Nephron progenitor cell (in vitro differentiated cells): ENCODE results near the gene FOXK2.

ENCODE experiments used
- DNase-seq: peaks from one replicate; pipeline ENCODE4 v3.0.0; 2021
- H3K27ac Mint-ChIP-seq: 2 replicates; pipeline ENCODE4 v1.8.0; 2021; ENCODE audit warnings: mild to moderate bottlenecking, moderate library complexity, mixed read lengths
- H3K27me3 Mint-ChIP-seq: 2 replicates; pipeline ENCODE4 v1.8.0; 2021; ENCODE audit warnings: mild to moderate bottlenecking, low read depth, mixed read lengths; ENCODE audit not compliant: poor library complexity
- H3K36me3 Mint-ChIP-seq: 2 replicates; pipeline ENCODE4 v1.8.0; 2021; ENCODE audit warnings: low read depth, mixed read lengths
- H3K4me1 Mint-ChIP-seq: 2 replicates; pipeline ENCODE4 v1.8.0; 2021; ENCODE audit warnings: mixed read lengths
- H3K4me3 Mint-ChIP-seq: 2 replicates; pipeline ENCODE4 v1.8.0; 2021; ENCODE audit warnings: mild to moderate bottlenecking, moderate library complexity, mixed read lengths
- H3K9me3 Mint-ChIP-seq: 2 replicates; pipeline ENCODE4 v1.8.0; 2021; ENCODE audit warnings: mild to moderate bottlenecking, moderate library complexity, mixed read lengths
- TF ChIP-seq, protein P1 (sequence below): fragments of 200-600 bp; sonication (generic); IDR thresholded peaks from 2 replicates; pipeline ENCODE4 v1.5.0; 2021; ENCODE audit warnings: antibody characterized with exemption

The FOXK2 gene

DNA sequence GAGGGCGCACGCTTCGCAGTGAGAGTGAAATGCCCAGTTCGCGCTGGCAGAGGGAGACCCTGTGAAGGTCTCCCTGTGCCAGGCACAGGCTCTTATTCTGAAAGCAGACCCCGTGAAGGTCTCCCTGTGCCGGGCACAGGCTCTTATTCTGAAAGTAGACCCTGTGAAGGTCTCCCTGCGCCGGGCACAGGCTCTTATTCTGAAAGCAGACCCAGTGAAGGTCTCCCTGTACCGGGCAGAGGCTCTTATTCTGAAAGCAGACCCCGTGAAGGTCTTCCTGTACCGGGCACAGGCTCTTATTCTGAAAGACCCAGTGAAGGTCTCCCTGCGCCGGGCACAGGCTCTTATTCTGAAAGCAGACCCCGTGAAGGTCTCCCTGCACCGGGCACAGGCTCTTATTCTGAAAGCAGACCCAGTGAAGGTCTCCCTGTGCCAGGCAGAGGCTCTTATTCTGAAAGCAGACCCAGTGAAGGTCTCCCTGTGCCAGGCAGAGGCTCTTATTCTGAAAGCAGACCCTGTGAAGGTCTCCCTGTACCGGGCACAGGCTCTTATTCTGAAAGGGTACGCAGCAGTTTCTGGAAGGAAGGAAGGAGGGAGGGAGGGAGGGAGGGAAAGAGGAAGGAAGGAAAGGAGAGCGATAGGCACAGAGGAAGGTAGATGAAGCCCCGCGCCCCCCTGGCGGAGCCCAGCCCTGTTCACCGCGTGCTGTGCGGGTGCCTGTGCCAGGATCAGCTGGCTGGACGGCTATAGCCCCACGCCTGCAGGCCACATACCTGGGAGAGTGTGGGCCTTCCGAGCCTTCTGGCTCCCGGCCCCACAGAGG is 73.4 kb downstream of the FOXK2 start:
- H3K9me3 Mint-ChIP-seq: no peaks in the 10 kb centered on the region
- peaks cover 4% of the 10 kb centered on the region for H3K27me3 Mint-ChIP-seq
- TF ChIP-seq, protein P1, sequence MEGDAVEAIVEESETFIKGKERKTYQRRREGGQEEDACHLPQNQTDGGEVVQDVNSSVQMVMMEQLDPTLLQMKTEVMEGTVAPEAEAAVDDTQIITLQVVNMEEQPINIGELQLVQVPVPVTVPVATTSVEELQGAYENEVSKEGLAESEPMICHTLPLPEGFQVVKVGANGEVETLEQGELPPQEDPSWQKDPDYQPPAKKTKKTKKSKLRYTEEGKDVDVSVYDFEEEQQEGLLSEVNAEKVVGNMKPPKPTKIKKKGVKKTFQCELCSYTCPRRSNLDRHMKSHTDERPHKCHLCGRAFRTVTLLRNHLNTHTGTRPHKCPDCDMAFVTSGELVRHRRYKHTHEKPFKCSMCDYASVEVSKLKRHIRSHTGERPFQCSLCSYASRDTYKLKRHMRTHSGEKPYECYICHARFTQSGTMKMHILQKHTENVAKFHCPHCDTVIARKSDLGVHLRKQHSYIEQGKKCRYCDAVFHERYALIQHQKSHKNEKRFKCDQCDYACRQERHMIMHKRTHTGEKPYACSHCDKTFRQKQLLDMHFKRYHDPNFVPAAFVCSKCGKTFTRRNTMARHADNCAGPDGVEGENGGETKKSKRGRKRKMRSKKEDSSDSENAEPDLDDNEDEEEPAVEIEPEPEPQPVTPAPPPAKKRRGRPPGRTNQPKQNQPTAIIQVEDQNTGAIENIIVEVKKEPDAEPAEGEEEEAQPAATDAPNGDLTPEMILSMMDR: no peak
- peak; percentile 41 for DNase-seq
- peaks cover 39% of the 10 kb centered on the region for H3K36me3 Mint-ChIP-seq
- peak overlapping the region; percentile 94 for H3K27ac Mint-ChIP-seq
- peaks cover 38% of the 10 kb centered on the region for H3K4me1 Mint-ChIP-seq
- H3K4me3 Mint-ChIP-seq: peak overlapping the region; percentile 69

DNA sequence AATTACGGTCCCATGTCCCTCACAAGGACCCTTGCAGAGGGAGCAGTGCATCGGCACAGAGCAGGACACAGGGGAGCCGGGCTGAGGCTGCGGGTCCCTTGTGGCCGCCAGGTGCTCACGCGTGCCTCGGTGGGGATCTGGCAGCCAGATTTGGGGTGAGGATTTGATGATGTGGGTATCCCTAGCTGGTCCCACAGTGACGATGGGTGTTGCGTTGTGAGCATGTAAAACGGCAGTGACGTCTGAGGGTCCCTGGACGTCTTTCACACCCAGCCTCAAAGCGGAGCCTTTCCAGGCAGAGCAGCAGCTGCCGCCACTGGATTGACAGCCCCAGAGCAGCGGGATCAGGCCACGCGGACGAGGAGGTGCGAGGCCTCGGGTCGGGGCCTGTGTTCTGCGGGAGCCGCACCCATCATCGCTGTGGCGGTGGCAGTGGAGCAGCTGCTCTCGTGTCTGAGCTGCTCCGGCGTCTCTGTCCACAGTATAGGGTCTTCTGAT is 74.1 kb downstream of the FOXK2 start:
- Mint-ChIP-seq H3K4me3 (peak overlapping the region; percentile 69), H3K27ac (peak overlapping the region; percentile 94), H3K9me3 (no peaks in the 10 kb centered on the region), H3K4me1 (peaks cover 38% of the 10 kb centered on the region), H3K36me3 (peaks cover 40% of the 10 kb centered on the region), H3K27me3 (peaks cover 4% of the 10 kb centered on the region)
- no peak for DNase-seq
- TF ChIP-seq, protein P1: no peak

DNA sequence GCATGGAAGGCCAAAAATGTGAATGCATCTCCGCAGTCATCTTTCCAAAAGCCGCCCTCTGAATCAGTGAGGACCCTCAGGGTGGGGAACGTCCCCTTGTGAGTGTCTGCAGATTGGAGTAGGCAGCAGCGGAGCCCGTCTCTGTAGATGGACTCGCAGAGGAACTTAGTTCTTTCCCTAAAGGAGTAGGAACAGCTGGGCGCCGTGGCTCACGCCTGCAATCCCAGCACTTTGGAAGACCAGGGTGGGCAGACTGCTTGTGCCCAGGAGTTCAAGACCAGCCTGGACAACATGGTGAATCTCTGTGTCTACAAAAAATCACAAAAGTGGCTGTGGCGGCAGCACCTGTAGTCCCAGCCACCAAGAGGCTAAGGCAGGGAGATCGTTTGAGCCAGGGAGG is 75.0 kb downstream of the FOXK2 start:
- peaks cover 46% of the 10 kb centered on the region for H3K36me3 Mint-ChIP-seq
- H3K4me1 Mint-ChIP-seq: peaks cover 38% of the 10 kb centered on the region
- DNase-seq: no peak
- peaks cover 4% of the 10 kb centered on the region for H3K27me3 Mint-ChIP-seq
- no peak overlapping the region for H3K4me3 Mint-ChIP-seq
- H3K27ac Mint-ChIP-seq: peak overlapping the region; percentile 57
- no peaks in the 10 kb centered on the region for H3K9me3 Mint-ChIP-seq
- TF ChIP-seq, protein P1: no peak

DNA sequence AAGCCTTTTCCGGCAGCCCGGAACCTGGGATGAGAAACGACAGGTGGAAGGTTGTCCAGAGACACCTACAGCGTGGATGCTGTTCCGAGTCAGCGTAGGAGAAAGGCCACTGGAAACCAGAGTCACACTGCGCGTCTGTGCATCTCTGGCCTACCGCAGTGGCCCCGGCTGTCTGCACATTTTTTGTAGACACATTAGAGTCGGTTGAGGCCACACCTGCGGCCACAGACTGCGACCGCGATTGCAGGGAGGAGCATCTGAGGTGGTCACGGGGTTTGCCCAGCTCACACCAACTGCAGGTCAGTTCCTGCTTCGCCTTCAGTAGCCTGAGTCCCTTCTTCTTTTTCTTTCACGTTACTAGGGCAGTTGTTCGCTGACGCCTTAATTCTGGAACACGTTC is 76.4 kb downstream of the FOXK2 start:
- H3K27me3 Mint-ChIP-seq: no peaks in the 10 kb centered on the region
- no peak overlapping the region for H3K27ac Mint-ChIP-seq
- DNase-seq: no peak
- peaks cover 38% of the 10 kb centered on the region for H3K4me1 Mint-ChIP-seq
- H3K9me3 Mint-ChIP-seq: peaks cover under 1% of the 10 kb centered on the region
- TF ChIP-seq, protein P1: no peak
- H3K36me3 Mint-ChIP-seq: peaks cover 51% of the 10 kb centered on the region
- no peak overlapping the region for H3K4me3 Mint-ChIP-seq

DNA sequence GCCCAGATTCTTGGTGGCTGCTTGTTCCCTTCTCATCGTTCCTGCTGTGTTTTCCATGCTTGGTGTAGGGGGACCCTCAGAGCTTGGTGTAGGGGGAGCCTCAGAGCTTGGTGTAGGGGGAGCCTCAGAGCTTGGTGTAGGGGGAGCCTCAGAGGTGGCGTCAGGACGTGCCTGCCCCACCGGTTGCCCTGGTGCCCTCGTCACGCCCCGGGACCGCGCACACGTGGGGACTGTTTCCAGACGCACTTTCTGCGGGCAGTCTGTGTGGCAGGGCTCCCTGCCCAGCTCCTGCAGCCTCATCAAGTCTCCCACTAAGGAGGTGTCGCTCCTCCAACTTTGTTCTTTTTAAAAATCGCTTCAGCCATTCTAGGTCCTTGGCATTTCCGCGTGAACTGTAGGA is 76.8 kb downstream of the FOXK2 start:
- DNase-seq: no peak
- H3K4me1 Mint-ChIP-seq: peaks cover 38% of the 10 kb centered on the region
- H3K36me3 Mint-ChIP-seq: peaks cover 55% of the 10 kb centered on the region
- no peak overlapping the region for H3K27ac Mint-ChIP-seq
- H3K9me3 Mint-ChIP-seq: peaks cover 4% of the 10 kb centered on the region
- no peak overlapping the region for H3K4me3 Mint-ChIP-seq
- no peaks in the 10 kb centered on the region for H3K27me3 Mint-ChIP-seq
- TF ChIP-seq, protein P1: no peak
